Activated CD8-positive, alpha-beta memory T cell treated with anti-CD3 and anti-CD28 coated beads, Interleukin-2, amount 50 U/mL, for 1 hour (primary cell): ENCODE measurements around the gene TRIM41.
"Not testable (repeated sequence)": the region's sequence is repeated elsewhere in the genome, so short reads cannot be mapped to it uniquely, and the experiment has no call there.

ENCODE experiments used
- DNase-seq: peaks from one replicate; pipeline ENCODE4 v3.0.0-alpha.2; 2020; ENCODE audit errors: extremely low read depth

TRIM41 gene

DNA sequence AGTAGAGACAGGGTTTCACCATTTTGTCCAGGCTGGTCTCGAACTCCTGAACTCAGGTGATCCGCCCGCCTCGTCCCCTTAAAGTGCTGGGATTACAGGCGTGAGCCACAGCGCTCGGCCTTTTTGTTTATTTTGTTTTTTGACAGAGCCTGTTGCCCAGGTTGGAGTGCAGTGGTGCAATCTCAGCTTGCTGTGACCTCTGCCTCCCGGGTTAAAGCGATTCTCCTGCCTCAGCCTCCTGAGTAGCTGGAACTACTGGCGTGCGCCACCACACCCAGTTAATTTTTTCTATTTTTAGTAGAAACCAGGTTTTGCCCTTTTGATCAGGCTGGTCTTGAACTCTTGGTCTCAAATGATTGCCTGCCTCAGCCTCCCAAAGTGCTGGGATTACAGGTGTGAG is 12.9 kb upstream of the TRIM41 start:
- not testable (repeated sequence) for DNase-seq

DNA sequence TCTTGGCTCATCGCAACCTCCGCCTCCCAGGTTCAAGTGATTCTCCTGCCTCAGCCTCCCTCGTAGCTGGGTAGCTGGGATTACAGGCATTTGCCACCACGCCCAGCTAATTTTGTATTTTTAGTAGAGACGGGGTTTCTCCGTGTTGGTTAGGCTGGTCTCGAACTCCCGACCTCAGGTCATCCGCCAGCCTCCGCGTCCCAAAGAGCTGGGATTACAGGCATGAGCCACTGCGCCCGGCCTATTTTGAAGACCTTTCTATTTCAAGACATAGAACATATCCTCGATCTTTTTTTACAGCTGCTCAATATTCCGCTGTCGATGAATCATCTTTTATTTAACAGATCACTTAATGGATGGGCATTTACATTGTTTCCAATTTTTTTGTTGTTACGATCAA is 12.4 kb upstream of the TRIM41 start:
- not testable (repeated sequence) for DNase-seq

DNA sequence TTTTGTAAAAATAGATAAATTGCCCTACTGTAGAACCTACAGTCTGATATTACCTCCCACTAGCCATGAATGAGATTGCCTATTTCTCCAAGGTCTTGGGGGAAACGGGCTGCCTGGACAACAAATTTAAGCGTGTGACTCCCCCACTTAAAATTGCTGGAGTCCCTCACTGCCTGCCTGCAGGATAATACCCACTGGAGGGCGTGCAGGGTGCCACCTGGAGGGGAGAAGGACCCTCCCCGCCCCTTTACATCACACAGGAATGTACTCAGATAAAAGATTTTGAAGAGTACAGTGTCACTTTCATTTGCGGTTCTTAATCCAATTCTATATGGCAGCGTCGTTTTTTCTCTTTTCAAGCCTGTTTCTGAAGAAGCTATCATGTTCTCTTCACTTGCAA is 11.9 kb upstream of the TRIM41 start:
- no peak for DNase-seq

DNA sequence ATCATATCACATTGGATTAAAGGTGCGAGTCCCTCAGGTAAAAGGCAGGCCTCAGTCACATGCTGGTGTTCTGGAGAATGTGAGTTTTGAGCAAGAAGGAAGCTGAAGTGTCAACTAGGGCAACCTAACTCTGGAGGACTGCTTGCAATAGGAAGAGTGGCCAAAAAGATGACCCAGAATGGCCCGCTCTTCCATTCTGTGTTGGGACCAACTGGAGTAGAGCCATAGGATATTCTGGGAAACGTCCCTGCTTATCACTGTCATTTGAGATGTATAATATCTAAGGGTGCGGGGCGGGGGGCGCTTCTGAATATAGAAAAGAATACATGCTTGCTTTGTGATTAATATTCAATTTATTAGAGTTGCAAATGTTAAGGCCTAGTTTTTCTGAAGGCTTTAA is 11.0 kb upstream of the TRIM41 start:
- DNase-seq: no peak

DNA sequence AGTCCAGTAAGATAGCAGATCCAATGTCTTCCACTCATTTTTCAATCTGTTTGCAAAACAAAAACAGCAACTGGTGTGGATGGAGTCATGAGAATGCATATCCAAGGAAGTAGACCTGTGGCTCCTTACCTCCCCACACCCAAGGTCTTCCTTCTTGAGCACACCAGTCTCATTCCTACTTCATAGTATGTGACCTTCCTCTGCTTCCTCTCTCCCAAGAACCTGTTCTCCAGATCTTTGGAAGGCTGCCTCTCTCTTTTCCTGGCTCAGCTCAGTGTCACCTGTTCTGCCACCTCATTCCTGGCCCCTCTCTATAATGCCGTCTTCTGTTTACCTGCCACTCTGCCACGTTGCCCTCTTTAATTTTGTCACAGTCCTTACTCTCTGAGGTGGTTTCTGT is 10.1 kb upstream of the TRIM41 start:
- DNase-seq: no peak

DNA sequence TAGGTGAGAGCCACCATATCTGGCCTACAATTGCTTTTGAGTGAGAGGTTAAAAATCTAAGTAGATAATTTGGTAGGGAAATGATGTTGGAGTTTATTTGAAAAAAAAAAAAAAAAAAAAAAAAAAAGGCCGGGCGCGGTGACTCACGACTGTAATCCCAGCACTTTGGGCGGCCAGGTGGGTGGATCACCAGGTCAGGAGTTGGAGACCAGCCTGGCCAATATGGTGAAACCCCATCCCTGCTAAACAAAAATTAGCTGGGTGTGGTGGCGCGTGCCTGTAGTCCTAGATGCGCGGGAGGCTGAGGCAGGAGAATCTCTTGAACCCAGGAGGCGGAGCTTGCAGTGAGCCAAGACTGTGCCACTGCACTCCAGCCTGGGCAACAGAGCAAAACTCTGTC is 8.8 kb upstream of the TRIM41 start:
- not testable (repeated sequence) for DNase-seq

DNA sequence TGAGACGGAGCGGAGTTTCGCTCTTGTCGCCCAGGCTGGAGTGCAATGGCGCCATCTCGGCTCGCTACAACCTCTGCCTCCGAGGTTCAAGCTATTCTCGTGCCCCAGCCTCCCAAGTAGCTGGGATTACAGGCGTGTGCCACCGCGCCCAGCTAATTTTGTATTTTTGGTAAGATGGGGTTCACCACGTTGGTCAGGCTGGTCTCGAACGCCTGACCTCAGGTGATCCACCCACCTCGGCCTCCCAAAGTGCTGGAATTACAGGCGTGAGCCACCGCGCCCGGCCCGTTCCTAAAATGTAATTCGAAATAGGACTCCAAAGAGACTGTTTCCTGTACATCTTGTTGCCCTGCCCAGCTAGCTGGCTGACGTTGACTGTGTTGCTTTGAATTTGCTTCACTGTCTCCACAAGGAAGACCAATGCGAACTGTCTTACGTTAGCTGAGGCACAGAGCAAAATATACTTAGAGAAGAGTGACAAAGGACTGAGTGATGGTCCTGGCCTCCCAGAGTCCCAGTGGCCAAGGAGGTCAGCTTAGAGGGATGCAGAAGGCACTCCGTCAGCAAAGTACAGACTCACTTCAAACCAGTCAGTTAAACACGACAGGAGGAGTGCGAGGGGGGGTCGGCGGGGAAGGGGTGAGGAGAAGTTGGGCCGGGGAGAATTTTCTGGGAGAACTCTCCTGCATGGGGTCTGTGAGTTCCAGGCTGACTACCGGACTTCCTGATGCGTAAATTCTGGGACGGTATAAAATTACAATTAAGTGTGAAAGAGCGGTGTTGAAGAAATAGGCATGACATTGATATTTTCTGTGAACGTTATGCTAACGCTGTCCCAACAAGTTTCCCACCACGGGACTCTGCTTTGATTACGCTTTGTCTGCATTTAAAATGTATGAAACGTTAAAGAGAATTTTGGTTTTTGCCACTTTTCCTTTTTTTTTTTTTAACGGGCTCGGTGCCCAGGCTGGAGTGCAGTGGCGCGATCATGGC is 6.8 kb upstream of the TRIM41 start:
- no peak for DNase-seq

DNA sequence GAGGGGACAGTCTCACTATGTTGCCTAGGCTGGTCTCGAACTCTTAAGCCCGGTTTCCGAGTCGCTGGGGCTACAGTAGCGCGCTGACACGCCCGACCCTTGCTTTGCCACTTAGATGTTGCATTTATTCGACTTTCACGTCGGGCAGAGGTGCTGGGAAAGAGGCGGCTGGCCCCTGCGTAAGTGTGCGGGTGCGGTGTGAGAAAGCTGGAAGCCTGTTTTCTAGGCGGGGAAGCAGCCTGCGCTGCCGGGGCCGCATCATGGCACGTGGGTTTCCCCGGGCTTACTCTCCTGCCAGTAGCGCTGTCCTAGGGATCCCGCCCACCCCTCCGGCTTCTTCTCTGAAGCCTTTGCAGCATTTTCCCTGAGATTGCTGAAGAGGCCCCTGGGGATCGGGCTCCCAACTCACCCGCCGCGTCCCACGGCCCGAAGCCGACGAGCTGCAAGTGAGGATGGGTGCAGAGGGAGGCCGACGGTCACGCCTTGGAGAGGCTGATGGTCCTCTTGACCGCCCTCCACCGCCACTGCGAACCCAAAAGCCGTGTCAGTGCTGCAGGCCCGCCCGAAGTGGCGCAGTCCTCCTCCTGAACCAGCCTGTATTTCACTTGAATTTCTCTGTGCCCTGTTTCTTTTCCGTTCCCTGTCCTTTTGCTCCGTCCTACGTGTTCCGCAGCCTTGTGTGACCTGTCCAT is 5.8 kb upstream of the TRIM41 start:
- no peak for DNase-seq

DNA sequence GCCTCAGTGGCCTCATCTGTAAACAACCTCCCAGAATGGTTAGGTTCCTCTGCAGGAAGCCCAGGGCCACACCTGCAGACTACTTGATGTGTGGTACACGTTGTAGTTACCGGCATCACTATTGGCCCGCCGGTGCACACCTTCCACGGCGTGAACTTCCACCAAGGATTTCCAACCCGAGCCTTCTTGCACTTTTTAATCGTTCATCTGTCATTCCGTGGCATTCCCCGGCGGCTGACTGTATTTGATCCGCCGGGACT is 5.3 kb upstream of the TRIM41 start:
- DNase-seq: no peak

DNA sequence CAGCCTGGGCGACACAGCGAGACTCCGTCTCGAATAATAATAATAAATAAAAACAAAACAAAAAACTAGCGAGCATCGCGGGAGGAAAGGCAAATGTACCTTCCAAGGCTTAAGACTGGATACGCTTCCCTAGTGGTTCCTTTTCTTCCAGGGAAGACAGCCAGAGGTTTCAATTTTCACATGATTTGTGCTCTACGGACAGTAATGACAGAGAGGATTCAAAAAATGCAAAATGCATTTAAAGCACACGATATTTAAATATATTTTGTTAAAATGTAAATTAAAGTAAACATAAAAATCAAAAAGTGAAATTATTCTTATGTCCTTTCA is 4.3 kb upstream of the TRIM41 start:
- DNase-seq: no peak

DNA sequence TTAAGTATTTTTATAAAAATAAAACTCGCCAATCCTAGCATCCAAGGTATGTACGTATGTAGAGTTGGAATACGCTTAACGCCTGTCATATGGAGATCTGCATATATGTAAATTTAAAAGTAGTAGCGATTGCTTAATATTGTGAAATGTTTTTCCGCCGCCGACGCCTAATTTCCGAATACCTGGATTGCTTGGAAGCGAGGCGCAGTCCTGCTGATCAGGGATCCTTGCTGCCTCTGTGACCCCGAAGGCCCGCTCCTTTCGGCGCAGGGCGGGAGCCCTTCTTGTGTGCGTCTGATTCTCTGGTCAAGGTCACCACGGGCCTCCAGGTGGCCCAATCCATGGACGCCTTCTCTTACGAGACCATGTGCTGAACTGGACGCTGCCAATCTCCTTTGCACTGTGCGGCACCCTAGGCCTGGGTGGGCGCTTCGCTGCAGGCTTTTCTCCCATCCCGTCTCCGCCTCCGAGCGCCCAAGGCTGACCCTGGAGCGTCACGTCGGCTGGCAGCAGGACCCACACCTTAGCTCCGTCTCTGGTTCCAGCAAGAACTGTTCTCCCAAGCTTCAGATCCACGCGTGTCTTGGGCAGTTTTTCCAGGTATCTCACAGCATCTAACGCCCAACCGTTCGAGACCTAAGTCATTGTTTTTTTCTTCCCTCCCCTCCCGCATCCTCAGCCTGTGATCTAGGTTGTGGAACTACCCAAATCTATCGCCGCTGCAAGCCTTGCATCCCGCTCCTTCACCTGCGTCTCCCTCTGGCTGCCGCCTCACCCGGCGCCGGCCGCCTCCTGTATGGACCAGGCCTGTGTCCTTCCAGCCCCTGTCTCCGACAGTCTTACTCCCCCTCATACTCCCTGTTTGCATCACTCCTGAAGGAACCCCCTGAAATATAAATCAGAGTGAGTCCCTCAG is 3.6 kb upstream of the TRIM41 start:
- DNase-seq: no peak

DNA sequence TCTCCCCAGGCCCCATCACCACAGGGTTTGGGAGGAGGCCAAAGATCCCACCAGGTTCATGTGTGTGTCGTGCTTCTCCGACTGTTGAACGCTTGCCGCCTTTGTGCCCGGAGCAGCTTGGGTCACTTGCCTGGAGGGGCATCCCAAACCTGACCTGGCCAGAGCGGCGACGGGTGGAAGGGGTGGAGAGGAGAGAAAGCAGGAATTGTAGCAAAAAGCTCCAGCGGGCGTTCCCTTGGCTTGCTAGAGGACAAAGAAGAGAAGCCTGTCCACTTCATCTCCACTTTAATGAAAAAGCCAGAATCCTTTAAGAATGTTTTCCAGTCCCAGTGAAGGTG is 2.9 kb upstream of the TRIM41 start:
- DNase-seq: no peak

DNA sequence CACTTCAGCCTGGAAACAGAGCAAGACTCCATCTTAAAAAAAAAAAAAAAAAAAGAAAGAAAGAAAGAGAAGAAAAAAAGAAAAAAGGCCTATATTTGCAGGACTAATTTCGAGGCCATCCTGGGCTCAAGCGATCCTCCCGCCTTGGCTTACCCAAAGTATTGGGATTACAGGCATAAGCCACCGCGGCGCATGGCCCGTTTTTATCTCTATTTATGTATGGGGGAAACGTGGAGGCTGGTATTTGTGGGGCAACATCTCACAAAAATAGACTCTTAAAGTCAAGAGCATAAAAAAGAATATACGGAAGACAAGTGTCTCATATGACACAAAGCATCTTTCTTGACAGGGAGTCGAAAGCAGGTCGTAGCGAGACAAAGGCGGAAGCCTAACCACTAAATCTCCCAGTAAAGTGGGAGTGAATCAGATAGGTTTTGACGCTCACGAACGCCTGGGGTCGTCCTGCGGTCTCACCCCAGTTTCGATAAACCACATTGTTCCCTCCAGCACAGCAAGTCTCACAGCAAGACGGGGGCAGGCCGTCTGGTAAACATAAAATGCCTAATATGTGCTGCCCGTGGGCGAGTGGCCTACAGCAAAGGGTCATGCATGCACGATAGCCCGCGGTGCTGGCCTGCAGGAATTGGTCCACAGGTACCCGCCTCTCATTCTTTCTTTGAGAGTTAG is 1.8 kb upstream of the TRIM41 start:
- DNase-seq: no peak

DNA sequence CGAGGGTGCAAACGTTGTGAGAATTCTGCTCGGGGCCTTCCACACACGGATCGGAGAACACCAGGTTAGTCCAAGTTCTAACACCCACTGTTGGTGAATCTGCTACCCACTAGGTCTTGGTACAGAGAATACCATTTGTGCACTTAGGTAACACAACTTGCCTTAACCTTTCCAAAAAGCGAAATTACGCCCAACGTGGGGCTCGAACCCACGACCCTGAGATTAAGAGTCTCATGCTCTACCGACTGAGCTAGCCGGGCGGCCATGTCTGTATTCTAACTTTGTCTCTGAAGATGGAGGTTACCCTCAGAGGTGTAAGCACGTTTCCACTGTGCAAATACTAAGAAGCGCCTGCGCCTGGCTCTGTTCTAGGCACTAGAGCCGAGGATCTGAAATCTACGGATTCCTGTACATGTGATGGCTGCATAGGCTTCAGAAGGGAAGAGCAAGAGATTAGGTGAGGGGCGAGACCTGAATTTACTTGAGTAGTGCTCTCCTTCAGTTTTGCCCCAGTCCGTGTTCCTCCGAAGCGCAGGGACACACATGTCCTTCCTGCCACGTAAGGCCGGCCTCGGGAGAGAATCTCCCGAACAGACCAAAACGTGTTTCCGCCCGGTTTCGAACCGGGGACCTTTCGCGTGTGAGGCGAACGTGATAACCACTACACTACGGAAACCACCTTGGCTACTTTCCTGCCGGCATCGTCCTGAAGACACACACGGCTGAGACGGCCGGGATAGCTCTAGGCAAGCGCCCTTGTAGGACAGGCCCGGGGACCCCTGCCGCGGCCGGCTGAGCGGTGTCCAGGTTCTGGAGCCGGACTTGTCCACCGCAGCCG is 1.1 kb upstream of the TRIM41 start:
- peak; percentile 72 for DNase-seq

DNA sequence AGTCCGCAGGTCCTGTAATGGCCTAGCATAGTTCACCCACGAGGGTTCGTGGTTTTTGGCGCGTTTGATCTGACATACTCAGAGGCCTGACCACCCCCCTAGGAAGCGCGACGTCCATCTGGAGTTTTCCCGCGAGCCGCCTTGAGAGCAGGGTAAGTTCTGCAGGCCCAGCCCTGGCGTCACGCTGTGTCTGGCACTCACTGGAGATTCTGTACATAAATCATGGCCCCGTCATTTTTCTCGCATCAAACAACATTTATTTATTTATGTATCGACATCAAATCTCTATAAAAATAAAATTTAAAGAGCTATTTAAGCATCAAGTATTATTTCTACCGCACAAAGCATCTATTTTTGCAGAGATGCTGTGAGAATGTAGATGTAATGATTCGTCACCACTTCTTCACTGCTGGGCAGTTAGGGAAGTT is 437 bp upstream of the TRIM41 start:
- no peak for DNase-seq

DNA sequence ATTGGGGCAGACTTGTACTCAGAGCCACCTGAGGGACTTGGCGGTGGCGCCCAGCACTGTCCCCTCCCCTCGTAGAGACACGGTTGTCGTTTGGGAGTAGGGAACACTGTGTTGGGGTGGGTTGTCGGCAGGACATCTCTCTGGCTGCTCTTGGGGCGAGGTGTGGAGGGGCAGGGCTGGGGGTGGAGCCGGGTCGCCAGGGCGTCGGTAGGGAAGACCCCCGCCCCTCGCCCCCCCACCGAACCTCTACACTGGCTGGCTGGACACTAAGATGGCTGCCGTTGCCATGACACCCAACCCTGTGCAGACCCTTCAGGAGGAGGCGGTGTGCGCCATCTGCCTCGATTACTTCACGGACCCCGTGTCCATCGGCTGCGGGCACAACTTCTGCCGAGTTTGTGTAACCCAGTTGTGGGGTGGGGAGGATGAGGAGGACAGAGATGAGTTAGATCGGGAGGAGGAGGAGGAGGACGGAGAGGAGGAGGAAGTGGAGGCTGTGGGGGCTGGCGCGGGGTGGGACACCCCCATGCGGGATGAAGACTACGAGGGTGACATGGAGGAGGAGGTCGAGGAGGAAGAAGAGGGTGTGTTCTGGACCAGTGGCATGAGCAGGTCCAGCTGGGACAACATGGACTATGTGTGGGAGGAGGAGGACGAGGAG is 778 bp downstream of the TRIM41 start:
- no peak for DNase-seq

DNA sequence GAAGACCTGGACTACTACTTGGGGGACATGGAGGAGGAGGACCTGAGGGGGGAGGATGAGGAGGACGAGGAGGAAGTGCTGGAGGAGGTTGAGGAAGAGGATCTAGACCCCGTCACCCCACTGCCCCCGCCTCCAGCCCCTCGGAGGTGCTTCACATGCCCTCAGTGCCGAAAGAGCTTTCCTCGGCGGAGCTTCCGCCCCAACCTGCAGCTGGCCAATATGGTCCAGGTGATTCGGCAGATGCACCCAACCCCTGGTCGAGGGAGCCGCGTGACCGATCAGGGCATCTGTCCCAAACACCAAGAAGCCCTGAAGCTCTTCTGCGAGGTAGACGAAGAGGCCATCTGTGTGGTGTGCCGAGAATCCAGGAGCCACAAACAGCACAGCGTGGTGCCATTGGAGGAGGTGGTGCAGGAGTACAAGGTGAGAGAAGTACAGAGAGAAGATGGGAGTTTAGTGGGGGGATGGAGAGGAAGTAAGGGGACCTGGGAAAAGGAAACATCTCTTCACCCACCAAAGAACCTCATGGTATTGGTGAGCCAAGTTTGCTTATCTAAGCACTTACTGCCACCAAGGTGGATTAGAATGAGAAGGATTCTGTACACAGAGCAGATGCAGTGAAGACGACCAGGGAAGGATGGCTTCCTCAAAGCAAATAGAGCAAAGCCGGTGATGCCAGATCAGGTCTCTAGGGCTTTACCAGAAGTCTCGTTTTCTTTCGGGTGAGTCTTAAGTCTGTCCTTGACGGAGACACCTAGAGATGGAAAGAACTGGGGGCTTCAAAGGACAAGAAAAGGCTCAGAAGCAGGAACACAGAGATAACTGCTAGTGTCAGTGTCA is 1.5 kb downstream of the TRIM41 start:
- no peak for DNase-seq

DNA sequence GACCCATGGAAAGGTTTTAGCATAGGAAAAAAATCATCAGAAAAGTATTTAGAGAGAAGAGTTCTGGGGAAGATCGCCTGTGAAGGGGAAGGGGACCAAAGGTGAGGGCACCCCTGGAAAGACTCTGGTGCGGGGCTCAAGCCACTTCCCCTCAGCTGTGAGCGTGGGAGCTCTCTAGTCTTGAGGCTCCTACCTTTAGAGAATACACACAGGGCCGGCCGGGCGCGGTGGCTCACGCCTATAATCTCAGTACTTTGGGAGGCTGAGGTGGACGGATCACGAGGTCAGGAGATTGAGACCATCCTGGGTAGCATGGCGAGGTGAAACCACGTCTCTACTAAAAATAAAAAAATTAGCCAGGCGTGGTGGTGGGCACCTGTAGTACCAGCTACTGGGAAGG is 6.9 kb downstream of the TRIM41 start:
- DNase-seq: no peak

DNA sequence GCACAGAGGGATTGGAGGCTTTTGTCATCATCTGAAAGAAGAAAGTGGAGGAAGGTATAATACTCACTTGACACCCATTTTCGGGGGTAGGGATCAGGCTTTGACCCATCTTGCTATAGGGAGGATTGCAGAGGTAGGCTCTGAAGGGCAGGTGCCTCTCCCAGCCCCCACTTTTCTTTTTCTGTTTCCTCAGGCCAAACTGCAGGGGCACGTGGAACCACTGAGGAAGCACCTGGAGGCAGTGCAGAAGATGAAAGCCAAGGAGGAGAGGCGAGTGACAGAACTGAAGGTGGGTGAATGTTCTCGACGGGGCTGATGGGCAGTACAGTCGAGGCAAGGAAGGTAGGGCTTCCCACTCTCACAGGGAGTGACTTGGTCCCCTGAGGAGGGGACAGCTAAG is 7.5 kb downstream of the TRIM41 start:
- DNase-seq: no peak

DNA sequence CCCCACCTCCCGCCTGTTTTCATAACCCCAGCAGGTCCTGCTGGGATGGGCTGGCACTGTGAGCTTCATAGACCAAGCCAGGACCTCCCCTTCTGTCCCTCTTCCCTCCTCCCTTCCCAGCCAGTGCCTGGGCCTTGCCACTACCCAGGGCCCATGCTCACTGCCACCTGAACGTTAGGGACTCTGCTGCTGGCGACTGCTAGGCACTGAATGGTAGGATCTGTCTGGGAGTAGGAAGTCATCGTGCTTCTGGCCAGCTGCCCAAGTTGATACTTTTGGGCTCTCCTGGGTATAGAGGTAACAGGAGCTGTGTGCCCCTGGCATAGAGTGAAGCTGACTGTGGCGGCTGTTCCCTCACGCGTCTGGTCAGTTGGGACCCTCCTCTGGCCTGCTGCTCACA is 8.4 kb downstream of the TRIM41 start:
- DNase-seq: no peak
